ENCODE results near the gene CFAP74.

The CFAP74 gene

GRCh38 chr1:1947493-1947892 is 56.1 kb downstream of the CFAP74 start:
- Histone ChIP-seq H3K36me3 (no peaks in the 10 kb centered on the region), H3K9me3 (ENCODE audit: severe bottlenecking) (no peaks in the 10 kb centered on the region), H3K27me3 (ENCODE audit: insufficient read depth, low read depth, severe bottlenecking) (no peaks in the 10 kb centered on the region), H3K4me3 (ENCODE audit: low read depth, low read length) (no peak overlapping the region), H3K27ac (no peak overlapping the region)
- no peak for DNase-seq
- TF ChIP-seq CTCF (IDR thresholded peaks at IDR 0.05; ENCODE audit: low read depth, low read length) = no peak

- Histone ChIP-seq H3K4me3 (ENCODE audit: low read depth, low read length) (no peak overlapping the region), H3K9me3 (ENCODE audit: severe bottlenecking) (no peaks in the 10 kb centered on the region), H3K27me3 (ENCODE audit: insufficient read depth, low read depth, severe bottlenecking) (no peaks in the 10 kb centered on the region), H3K27ac (no peak overlapping the region), H3K36me3 (no peaks in the 10 kb centered on the region)
- no peak for TF ChIP-seq CTCF (IDR thresholded peaks at IDR 0.05; ENCODE audit: low read depth, low read length)
- no peak for DNase-seq
Observed at GRCh38 chr1:1946540-1946939, 57.0 kb downstream of the CFAP74 start.

GRCh38 chr1:1945782-1946393 is 57.7 kb downstream of the CFAP74 start:
- no peak for TF ChIP-seq CTCF (IDR thresholded peaks at IDR 0.05; ENCODE audit: low read depth, low read length)

GRCh38 chr1:1943834-1944570 is 59.6 kb downstream of the CFAP74 start:
- Histone ChIP-seq H3K27ac (peak overlapping the region; percentile 62), H3K36me3 (no peaks in the 10 kb centered on the region)
- peak; percentile 93 for TF ChIP-seq CTCF (IDR thresholded peaks at IDR 0.05; ENCODE audit: low read depth, low read length)

More at GRCh38 chr1:1945782-1946393, 57.7 kb downstream of the CFAP74 start:
- DNase-seq = no peak
- Histone ChIP-seq H3K27me3 (ENCODE audit: insufficient read depth, low read depth, severe bottlenecking) (no peaks in the 10 kb centered on the region), H3K36me3 (no peaks in the 10 kb centered on the region), H3K9me3 (ENCODE audit: severe bottlenecking) (no peaks in the 10 kb centered on the region), H3K4me3 (ENCODE audit: low read depth, low read length) (no peak overlapping the region), H3K27ac (no peak overlapping the region)

GRCh38 chr1:1942753-1943656 is 60.6 kb downstream of the CFAP74 start:
- Histone ChIP-seq H3K27me3 (ENCODE audit: insufficient read depth, low read depth, severe bottlenecking) (no peaks in the 10 kb centered on the region), H3K4me3 (ENCODE audit: low read depth, low read length) (no peak overlapping the region), H3K27ac (peak overlapping the region; percentile 62), H3K36me3 (no peaks in the 10 kb centered on the region), H3K9me3 (ENCODE audit: severe bottlenecking) (no peaks in the 10 kb centered on the region)
- TF ChIP-seq CTCF (IDR thresholded peaks at IDR 0.05; ENCODE audit: low read depth, low read length) = no peak
- DNase-seq = no peak

More at GRCh38 chr1:1943834-1944570, 59.6 kb downstream of the CFAP74 start:
- Histone ChIP-seq H3K9me3 (ENCODE audit: severe bottlenecking) (no peaks in the 10 kb centered on the region), H3K27me3 (ENCODE audit: insufficient read depth, low read depth, severe bottlenecking) (no peaks in the 10 kb centered on the region), H3K4me3 (ENCODE audit: low read depth, low read length) (peak overlapping the region; percentile 49)
- peak; percentile 89 for DNase-seq
